ENCODE data around the gene TRIO. TPM values are rescaled to one million over a fixed set of nuclear protein-coding genes. Genes with fewer than 3 reads are reported as not detected.

Gene TRIO
- total RNA-seq, 1 experiment from 2014 or later = 99.6 TPM

- peaks cover 88% of the 10 kb centered on the region for H3K36me3 ChIP-seq
- no peaks in the 10 kb centered on the region for H3K27me3 ChIP-seq (replicated peaks)
- H3K9me3 ChIP-seq (replicated peaks) = no peaks in the 10 kb centered on the region
- no peak overlapping the region for H3K27ac ChIP-seq
- no peak for DNase-seq (ENCODE audit: low read depth in 1 of 2, low spot score in 2 of 2)
- H3K4me1 ChIP-seq (replicated peaks) = no peaks in the 10 kb centered on the region
- H3K4me3 ChIP-seq = no peak overlapping the region
These were observed 189.0 kb downstream of the TRIO start for GRCh38 chr5:14332038-14332631.

GRCh38 chr5:14332746-14333145 is 189.6 kb downstream of the TRIO start:
- DNase-seq (ENCODE audit: low read depth in 1 of 2, low spot score in 2 of 2) = no peak
- Histone ChIP-seq H3K4me3 (no peak overlapping the region), H3K27ac (no peak overlapping the region), H3K9me3 (replicated peaks) (no peaks in the 10 kb centered on the region), H3K4me1 (replicated peaks) (no peaks in the 10 kb centered on the region), H3K36me3 (peaks cover 94% of the 10 kb centered on the region), H3K27me3 (replicated peaks) (no peaks in the 10 kb centered on the region)

- H3K27ac ChIP-seq = no peak overlapping the region
- H3K9me3 ChIP-seq (replicated peaks) = no peaks in the 10 kb centered on the region
- peaks cover 22% of the 10 kb centered on the region for H3K4me1 ChIP-seq (replicated peaks)
- H3K27me3 ChIP-seq (replicated peaks) = no peaks in the 10 kb centered on the region
- H3K4me3 ChIP-seq = no peak overlapping the region
- peaks cover 89% of the 10 kb centered on the region for H3K36me3 ChIP-seq
- no peak for DNase-seq (ENCODE audit: low read depth in 1 of 2, low spot score in 2 of 2)
These were observed 194.5 kb downstream of the TRIO start for GRCh38 chr5:14337593-14337992.

GRCh38 chr5:14339468-14339867 is 196.3 kb downstream of the TRIO start:
- H3K9me3 ChIP-seq (replicated peaks) = no peaks in the 10 kb centered on the region
- peaks cover 82% of the 10 kb centered on the region for H3K36me3 ChIP-seq
- H3K27me3 ChIP-seq (replicated peaks) = no peaks in the 10 kb centered on the region
- H3K4me1 ChIP-seq (replicated peaks) = peaks cover 24% of the 10 kb centered on the region
- H3K27ac ChIP-seq = no peak overlapping the region
- no peak for DNase-seq (ENCODE audit: low read depth in 1 of 2, low spot score in 2 of 2)
- no peak overlapping the region for H3K4me3 ChIP-seq

GRCh38 chr5:14341571-14342230 is 198.6 kb downstream of the TRIO start:
- Histone ChIP-seq H3K4me1 (replicated peaks) (peaks cover 24% of the 10 kb centered on the region), H3K27ac (no peak overlapping the region), H3K4me3 (no peak overlapping the region), H3K9me3 (replicated peaks) (no peaks in the 10 kb centered on the region; the same call in 1 of the 2 replicates), H3K27me3 (replicated peaks) (no peaks in the 10 kb centered on the region), H3K36me3 (peaks cover 82% of the 10 kb centered on the region)
- DNase-seq (ENCODE audit: low read depth in 1 of 2, low spot score in 2 of 2) = no peak

GRCh38 chr5:14342306-14342705 is 199.2 kb downstream of the TRIO start:
- Histone ChIP-seq H3K27me3 (replicated peaks) (no peaks in the 10 kb centered on the region), H3K9me3 (replicated peaks) (no peaks in the 10 kb centered on the region; the same call in 1 of the 2 replicates), H3K27ac (no peak overlapping the region), H3K36me3 (peaks cover 77% of the 10 kb centered on the region), H3K4me3 (no peak overlapping the region), H3K4me1 (replicated peaks) (peaks cover 24% of the 10 kb centered on the region)
- no peak for DNase-seq (ENCODE audit: low read depth in 1 of 2, low spot score in 2 of 2)

GRCh38 chr5:14343376-14343775 is 200.2 kb downstream of the TRIO start:
- Histone ChIP-seq H3K27me3 (replicated peaks) (no peaks in the 10 kb centered on the region), H3K27ac (no peak overlapping the region), H3K4me1 (replicated peaks) (peaks cover 29% of the 10 kb centered on the region), H3K36me3 (peaks cover 66% of the 10 kb centered on the region), H3K9me3 (replicated peaks) (no peaks in the 10 kb centered on the region; the same call in 1 of the 2 replicates), H3K4me3 (no peak overlapping the region)
- DNase-seq (ENCODE audit: low read depth in 1 of 2, low spot score in 2 of 2) = no peak

- no peaks in the 10 kb centered on the region; the same call in 1 of the 2 replicates for H3K9me3 ChIP-seq (replicated peaks)
- peaks cover 8% of the 10 kb centered on the region for H3K4me1 ChIP-seq (replicated peaks)
- H3K27me3 ChIP-seq (replicated peaks) = no peaks in the 10 kb centered on the region
- no peak overlapping the region for H3K4me3 ChIP-seq
- H3K27ac ChIP-seq = no peak overlapping the region
- H3K36me3 ChIP-seq = peaks cover 49% of the 10 kb centered on the region
- no peak for DNase-seq (ENCODE audit: low read depth in 1 of 2, low spot score in 2 of 2)
These were observed 204.4 kb downstream of the TRIO start for GRCh38 chr5:14347522-14347921.

- Histone ChIP-seq H3K27ac (no peak overlapping the region), H3K4me1 (replicated peaks) (peaks cover 9% of the 10 kb centered on the region), H3K4me3 (no peak overlapping the region), H3K9me3 (replicated peaks) (no peaks in the 10 kb centered on the region; the same call in 1 of the 2 replicates), H3K27me3 (replicated peaks) (no peaks in the 10 kb centered on the region), H3K36me3 (peaks cover 45% of the 10 kb centered on the region)
- DNase-seq (ENCODE audit: low read depth in 1 of 2, low spot score in 2 of 2) = no peak
These were observed 205.0 kb downstream of the TRIO start for GRCh38 chr5:14348142-14348541.

- no peaks in the 10 kb centered on the region for H3K27me3 ChIP-seq (replicated peaks)
- peaks cover 18% of the 10 kb centered on the region for H3K4me1 ChIP-seq (replicated peaks)
- H3K36me3 ChIP-seq = peaks cover 46% of the 10 kb centered on the region
- H3K9me3 ChIP-seq (replicated peaks) = no peaks in the 10 kb centered on the region; the same call in 1 of the 2 replicates
- H3K27ac ChIP-seq = no peak overlapping the region
- H3K4me3 ChIP-seq = no peak overlapping the region
- DNase-seq (ENCODE audit: low read depth in 1 of 2, low spot score in 2 of 2) = no peak
These were observed 205.9 kb downstream of the TRIO start for GRCh38 chr5:14349029-14349428.

- peaks cover 26% of the 10 kb centered on the region for H3K4me1 ChIP-seq (replicated peaks)
- DNase-seq (ENCODE audit: low read depth in 1 of 2, low spot score in 2 of 2) = no peak
- no peaks in the 10 kb centered on the region for H3K27me3 ChIP-seq (replicated peaks)
- peaks cover 45% of the 10 kb centered on the region for H3K36me3 ChIP-seq
- H3K27ac ChIP-seq = no peak overlapping the region
- H3K9me3 ChIP-seq (replicated peaks) = no peaks in the 10 kb centered on the region; the same call in 1 of the 2 replicates
- H3K4me3 ChIP-seq = no peak overlapping the region
These were observed 208.0 kb downstream of the TRIO start for GRCh38 chr5:14351086-14351661.

- no peaks in the 10 kb centered on the region for H3K9me3 ChIP-seq (replicated peaks)
- H3K4me3 ChIP-seq = no peak overlapping the region
- no peak overlapping the region for H3K27ac ChIP-seq
- DNase-seq (ENCODE audit: low read depth in 1 of 2, low spot score in 2 of 2) = peak; percentile 50 to 56
- no peaks in the 10 kb centered on the region for H3K27me3 ChIP-seq (replicated peaks)
- peaks cover 26% of the 10 kb centered on the region for H3K4me1 ChIP-seq (replicated peaks)
- H3K36me3 ChIP-seq = peaks cover 48% of the 10 kb centered on the region
These were observed 208.9 kb downstream of the TRIO start for GRCh38 chr5:14351845-14352712.

- H3K9me3 ChIP-seq (replicated peaks) = no peaks in the 10 kb centered on the region
- no peak for DNase-seq (ENCODE audit: low read depth in 1 of 2, low spot score in 2 of 2)
- H3K4me3 ChIP-seq = no peak overlapping the region
- peak overlapping the region; percentile 39 for H3K27ac ChIP-seq
- H3K4me1 ChIP-seq (replicated peaks) = peaks cover 21% of the 10 kb centered on the region
- peaks cover 65% of the 10 kb centered on the region for H3K36me3 ChIP-seq
- H3K27me3 ChIP-seq (replicated peaks) = no peaks in the 10 kb centered on the region
These were observed 210.8 kb downstream of the TRIO start for GRCh38 chr5:14353726-14354474.
